SH-SY5Y (cell line): ENCODE data around the gene MAL.

Experiments used
- GATA2 ChIP-seq: IDR thresholded peaks from 2 replicates; pipeline ENCODE4 v1.6.1; 2011; ENCODE audit warnings: mild to moderate bottlenecking, low read depth, low read length
- GATA3 ChIP-seq: IDR thresholded peaks from 2 replicates; pipeline ENCODE4 v1.6.1; 2011; ENCODE audit warnings: low read depth, mild to moderate bottlenecking, low read length, moderate library complexity

DNA sequence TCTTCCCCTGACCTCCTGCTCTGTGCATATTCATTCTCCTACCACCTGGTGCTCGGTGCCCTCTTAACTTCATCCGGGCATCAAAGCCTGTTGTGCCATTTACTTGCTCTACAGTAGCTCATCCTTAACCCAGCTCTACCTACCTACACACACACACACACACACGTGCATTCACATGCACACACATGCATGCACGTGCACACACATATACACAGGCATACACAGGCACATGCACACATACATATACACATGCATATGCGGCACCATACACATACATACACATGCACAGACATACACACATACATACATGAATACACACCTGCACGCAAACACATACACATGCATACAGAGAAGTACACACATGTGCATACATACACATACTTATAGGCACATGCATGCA, 14.5 kb downstream of the MAL start:
- no peak for TF ChIP-seq GATA3
- TF ChIP-seq GATA2, result no peak
